Measurements from ENCODE around the gene CFAP77.

CFAP77 gene

DNA sequence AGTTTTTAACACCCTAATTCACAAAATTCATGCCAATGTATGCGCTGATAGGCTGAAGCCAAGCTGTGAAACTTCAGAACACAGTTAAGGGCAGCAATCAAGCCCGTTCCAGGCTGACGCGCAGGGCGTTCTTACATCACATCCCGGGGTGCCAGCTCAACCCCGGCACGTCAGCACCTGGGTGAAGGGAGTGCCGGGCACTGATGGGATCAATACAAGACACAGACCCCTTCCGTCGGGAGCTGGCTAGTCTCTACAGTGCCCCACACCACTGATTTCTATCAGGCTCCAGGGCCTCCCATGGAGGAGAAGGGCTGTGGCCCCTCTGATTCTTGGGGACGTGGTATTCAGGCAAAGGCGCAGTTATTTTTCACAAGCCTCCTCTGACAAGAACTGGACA is 184.4 kb downstream of the CFAP77 start:
- TF ChIP-seq, protein P1, sequence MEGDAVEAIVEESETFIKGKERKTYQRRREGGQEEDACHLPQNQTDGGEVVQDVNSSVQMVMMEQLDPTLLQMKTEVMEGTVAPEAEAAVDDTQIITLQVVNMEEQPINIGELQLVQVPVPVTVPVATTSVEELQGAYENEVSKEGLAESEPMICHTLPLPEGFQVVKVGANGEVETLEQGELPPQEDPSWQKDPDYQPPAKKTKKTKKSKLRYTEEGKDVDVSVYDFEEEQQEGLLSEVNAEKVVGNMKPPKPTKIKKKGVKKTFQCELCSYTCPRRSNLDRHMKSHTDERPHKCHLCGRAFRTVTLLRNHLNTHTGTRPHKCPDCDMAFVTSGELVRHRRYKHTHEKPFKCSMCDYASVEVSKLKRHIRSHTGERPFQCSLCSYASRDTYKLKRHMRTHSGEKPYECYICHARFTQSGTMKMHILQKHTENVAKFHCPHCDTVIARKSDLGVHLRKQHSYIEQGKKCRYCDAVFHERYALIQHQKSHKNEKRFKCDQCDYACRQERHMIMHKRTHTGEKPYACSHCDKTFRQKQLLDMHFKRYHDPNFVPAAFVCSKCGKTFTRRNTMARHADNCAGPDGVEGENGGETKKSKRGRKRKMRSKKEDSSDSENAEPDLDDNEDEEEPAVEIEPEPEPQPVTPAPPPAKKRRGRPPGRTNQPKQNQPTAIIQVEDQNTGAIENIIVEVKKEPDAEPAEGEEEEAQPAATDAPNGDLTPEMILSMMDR (conservative IDR thresholded peaks at IDR 0.05; ENCODE audit: low read length): no peak
- H3K4me3 ChIP-seq (ENCODE audit: low read length): no peak overlapping the region
- no peak for DNase-seq (ENCODE audit: low read depth)

DNA sequence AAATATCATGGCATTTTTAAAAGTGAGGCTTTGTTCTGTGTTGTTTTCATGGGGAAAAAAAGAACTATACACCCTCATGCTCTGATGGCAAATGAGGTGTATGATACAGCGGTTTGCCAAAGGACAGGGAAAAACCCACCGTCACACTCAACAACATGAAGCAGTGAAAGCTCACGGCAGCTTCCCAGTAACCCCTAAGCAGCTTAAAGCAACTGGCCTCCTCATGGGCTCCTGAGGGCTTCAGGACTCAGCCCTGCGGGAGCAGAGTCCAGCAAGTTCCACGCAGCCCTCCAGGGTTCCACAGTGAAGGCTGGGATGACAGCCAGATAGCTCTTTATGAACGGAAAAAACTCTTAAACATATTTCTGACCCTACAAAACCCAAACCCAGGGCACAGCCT is 185.3 kb downstream of the CFAP77 start:
- no peak for DNase-seq (ENCODE audit: low read depth)
- TF ChIP-seq, protein P1 (conservative IDR thresholded peaks at IDR 0.05; ENCODE audit: low read length): no peak

DNA sequence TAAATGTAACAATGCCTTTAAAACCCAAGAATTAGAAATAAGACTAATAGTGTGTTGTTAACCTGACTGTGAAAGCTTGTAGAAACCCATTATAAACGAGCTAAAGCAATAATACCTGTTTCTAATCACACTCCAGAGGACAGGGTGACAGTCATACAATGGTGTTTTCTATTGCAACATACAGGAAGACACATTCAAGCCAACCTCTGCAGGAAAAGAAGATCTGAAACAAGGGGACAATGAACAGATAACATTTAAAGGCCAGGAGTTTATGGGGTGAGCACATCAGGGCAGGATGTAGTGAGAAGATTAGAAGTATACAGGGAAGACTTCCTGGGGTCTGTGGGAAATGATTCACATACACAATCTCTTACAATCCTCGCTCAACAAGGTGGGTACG is 186.2 kb downstream of the CFAP77 start:
- H3K4me3 ChIP-seq (ENCODE audit: low read length): no peak overlapping the region
- TF ChIP-seq, protein P1 (conservative IDR thresholded peaks at IDR 0.05; ENCODE audit: low read length): no peak
- no peak for DNase-seq (ENCODE audit: low read depth)

More for the DNA sequence above, 185.3 kb downstream of the CFAP77 start:
- H3K4me3 ChIP-seq (ENCODE audit: low read length): no peak overlapping the region

DNA sequence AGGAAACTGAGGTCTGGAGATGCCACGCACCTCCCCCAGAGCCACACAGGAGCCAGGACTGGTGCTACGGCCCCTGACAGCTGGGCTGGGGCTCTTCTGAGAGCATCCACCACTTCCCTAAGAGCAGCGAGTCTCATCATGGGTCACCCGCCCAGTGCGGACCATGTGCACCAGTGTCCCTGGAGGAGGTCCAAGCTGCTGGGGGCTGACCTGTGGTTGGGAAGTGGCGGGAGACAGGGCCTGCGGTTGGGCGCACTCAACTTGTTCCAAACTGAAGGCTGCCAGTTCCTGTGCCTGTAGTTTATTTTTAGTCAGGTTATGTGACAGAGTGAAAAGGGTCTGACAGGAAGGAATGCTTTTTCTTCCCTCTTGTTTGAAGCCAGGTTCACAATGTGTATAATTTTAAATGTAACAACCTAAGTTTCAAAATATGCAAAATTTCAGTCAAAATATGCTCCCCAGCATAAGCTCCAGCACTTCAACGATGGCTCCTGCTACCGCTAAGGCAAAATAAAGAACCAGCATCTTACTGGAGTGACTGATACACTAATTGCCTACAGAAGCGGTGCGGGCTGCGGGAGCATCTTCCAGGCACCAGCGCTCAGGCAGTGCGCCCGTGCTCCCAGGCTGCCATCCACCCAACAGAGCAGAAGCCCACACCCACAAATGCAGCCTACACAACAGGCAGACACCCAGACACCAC is 187.2 kb downstream of the CFAP77 start:
- TF ChIP-seq, protein P1 (conservative IDR thresholded peaks at IDR 0.05; ENCODE audit: low read length): no peak
- no peak for DNase-seq (ENCODE audit: low read depth)

DNA sequence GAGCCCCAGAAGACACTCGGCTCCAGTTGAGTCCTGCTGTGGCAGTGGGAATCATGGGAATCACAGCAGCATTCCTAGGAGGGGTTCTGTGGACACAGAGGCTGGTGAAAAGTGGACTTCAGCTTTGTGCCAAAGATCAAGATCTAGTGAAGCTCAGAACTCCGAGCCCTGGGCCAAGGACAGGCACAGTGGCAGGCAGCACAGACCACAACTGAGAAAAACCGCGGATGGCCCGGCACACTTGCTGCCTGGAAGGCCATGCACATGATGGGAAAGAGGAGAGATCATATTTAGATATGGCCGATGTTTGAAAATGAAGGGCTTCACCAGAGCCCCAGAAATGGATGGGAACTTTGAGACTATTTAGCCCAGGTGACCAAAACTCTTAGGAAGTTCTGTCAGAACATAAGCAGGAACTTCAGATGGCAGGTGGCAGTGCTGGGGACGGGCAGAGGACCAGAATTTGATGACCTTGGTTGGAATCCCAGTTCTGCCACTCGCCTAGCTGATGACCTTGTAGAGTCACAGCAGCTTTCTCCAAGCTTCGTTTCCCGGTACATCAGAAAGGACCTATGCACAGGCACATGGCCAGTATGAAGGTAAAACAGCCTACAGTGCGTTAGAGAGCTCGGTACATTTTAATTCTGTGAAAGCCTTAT is 190.4 kb downstream of the CFAP77 start:
- no peak for DNase-seq (ENCODE audit: low read depth)
- no peak overlapping the region for H3K4me3 ChIP-seq (ENCODE audit: low read length)
- TF ChIP-seq, protein P1 (conservative IDR thresholded peaks at IDR 0.05; ENCODE audit: low read length): no peak

More for the DNA sequence above, 187.2 kb downstream of the CFAP77 start:
- H3K4me3 ChIP-seq (ENCODE audit: low read length): no peak overlapping the region

DNA sequence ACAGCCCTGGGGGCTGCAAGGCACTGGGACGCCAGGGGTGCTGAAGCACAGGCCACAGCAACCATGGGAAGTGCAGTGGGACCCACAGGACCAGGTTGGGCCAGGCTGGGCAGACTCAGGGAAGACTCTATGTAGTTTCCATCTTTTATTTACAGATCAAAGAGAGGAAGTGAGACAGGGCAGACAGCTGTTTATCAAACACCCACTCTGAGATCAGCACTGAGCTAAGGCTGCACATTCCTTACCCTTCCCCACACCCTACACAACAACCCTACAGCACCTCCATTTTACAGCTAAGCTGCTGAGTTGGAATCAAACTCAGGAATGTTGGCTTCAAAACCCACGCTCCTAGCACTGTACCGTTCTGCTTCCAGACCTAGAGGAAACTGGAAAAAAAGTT is 192.2 kb downstream of the CFAP77 start:
- TF ChIP-seq, protein P1 (conservative IDR thresholded peaks at IDR 0.05; ENCODE audit: low read length): no peak
- H3K4me3 ChIP-seq (ENCODE audit: low read length): no peak overlapping the region
- no peak for DNase-seq (ENCODE audit: low read depth)

DNA sequence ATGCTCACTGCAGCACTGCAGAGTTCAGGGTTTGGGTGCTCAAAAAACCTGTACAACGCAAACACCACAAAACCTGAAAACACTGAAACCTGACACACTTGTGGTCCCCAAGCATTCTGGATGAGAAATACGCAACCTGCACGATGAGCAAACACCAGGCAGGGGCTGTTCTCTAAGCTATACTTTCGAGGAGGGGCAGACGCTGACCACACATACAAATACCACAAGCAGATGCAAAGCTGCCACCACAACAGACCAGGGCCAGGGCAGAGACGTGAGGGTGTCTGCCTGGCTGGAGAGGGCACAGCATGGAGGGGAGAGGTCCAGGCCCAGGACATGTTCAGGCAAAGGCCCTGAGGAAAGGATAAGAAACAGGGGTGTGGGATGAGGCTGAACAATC is 195.4 kb downstream of the CFAP77 start:
- TF ChIP-seq, protein P1 (conservative IDR thresholded peaks at IDR 0.05; ENCODE audit: low read length): no peak
- no peak overlapping the region for H3K4me3 ChIP-seq (ENCODE audit: low read length)
- DNase-seq (ENCODE audit: low read depth): no peak
